Right lobe of liver (tissue), 4 donors: ENCODE measurements around the gene SLC29A1.

Experiments
- POLR2A ChIP-seq: fragments of 450-650 bp; IDR thresholded peaks from one replicate; pipeline ENCODE4 v1.6.1; 2017; ENCODE audit warnings: antibody characterized with exemption, mild to moderate bottlenecking
- TF ChIP-seq, protein P1 (sequence below), 4 donors: fragments of 200-600 bp in 3 of 4; fragments of 450-650 bp in 1 of 4; IDR thresholded peaks; one replicate each; pipeline versions ENCODE4 v1.5.1 to v1.8.0; 2016 to 2022; ENCODE audit warnings: antibody characterized with exemption in 4 of 4, mild to moderate bottlenecking in 2 of 4
- donor health status: DM: no; HTN: no; CAD: no.
- donor health status: DM: no; HTN: no; CAD: no.
- donor health status: DM: no; HTN: yes; CAD: no.

GRCh38 chr6:44219053-44219814 lies 4.2 kb upstream of the SLC29A1 start:
- TF ChIP-seq, protein P1, sequence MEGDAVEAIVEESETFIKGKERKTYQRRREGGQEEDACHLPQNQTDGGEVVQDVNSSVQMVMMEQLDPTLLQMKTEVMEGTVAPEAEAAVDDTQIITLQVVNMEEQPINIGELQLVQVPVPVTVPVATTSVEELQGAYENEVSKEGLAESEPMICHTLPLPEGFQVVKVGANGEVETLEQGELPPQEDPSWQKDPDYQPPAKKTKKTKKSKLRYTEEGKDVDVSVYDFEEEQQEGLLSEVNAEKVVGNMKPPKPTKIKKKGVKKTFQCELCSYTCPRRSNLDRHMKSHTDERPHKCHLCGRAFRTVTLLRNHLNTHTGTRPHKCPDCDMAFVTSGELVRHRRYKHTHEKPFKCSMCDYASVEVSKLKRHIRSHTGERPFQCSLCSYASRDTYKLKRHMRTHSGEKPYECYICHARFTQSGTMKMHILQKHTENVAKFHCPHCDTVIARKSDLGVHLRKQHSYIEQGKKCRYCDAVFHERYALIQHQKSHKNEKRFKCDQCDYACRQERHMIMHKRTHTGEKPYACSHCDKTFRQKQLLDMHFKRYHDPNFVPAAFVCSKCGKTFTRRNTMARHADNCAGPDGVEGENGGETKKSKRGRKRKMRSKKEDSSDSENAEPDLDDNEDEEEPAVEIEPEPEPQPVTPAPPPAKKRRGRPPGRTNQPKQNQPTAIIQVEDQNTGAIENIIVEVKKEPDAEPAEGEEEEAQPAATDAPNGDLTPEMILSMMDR (IDR thresholded peaks at IDR 0.05), result no peak
- peak; percentile 61 for TF ChIP-seq POLR2A
